GM12878 (cell line): Measurements from ENCODE around the gene GDF11. TPM values are rescaled to one million over a fixed set of nuclear protein-coding genes. Genes with fewer than 3 reads are reported as not detected.

Experiments
- ATAC-seq: fragments of 200-7000 bp; cut with Tn5 transposase; 3 replicates; pipeline ENCODE4 v1.9.1; 2020; ENCODE audit warnings: mild to moderate bottlenecking, moderate library complexity
- BruUV-seq: library from RNA; stranded (reverse); fragments of 400-500 nt; replicated peaks from 2 replicates; lab custom pipeline; 2021; lab: Mats Ljungman, UMichigan
- CTCF ChIA-PET: fragments of 300-600 bp; sonication (Branson Sonifier 250); formaldehyde crosslinking; extraction: SDS; loops from one replicate; lab custom pipeline; 2021; ENCODE audit warnings: inconsistent platforms; lab: Yijun Ruan, JAX
- POLR2A ChIA-PET: fragments of 350-600 bp; formaldehyde crosslinking; extraction: SDS; loops from one replicate; lab custom pipeline; 2021; ENCODE audit warnings: inconsistent platforms; lab: Charles Lee
- RAD21 ChIA-PET: fragments of 300-600 bp; sonication (Branson Sonifier 250); formaldehyde crosslinking; loops from one replicate; lab custom pipeline; 2023; ENCODE audit warnings: antibody characterized with exemption; ENCODE audit not compliant: unreplicated experiment; lab: Charles Lee
- SMC1A ChIA-PET: fragments of 300-600 bp; sonication (Branson Sonifier 250); formaldehyde crosslinking; loops from one replicate; lab custom pipeline; 2023; ENCODE audit not compliant: unreplicated experiment, uncharacterized antibody; lab: Charles Lee
- DNase-seq: peaks from one replicate; pipeline ENCODE4 v3.0.0-alpha.2; 2011; ENCODE audit warnings: low read depth, low spot score
- FAIRE-seq: peaks from 3 replicates; lab custom pipeline; 2011; peaks lifted over from hg19 to GRCh38; lab: Jason Lieb, UNC
- H2AFZ ChIP-seq: 2 replicates; pipeline ENCODE4 v1.6.0; 2011; ENCODE audit warnings: low read depth, low read length, control low read depth; ENCODE audit not compliant: control insufficient read depth
- H3K27ac ChIP-seq: 2 replicates; pipeline ENCODE4 v1.5.1; 2011; ENCODE audit warnings: control low read depth; ENCODE audit not compliant: control insufficient read depth, insufficient read depth
- H3K27me3 ChIP-seq, 2 experiments: replicated peaks in 1 of 2; 2 replicates each; pipeline versions ENCODE4 v1.6.0 to v1.6.1; 2011; ENCODE audit warnings: low read length in 1 of 2; ENCODE audit not compliant: control insufficient read depth in 2 of 2, insufficient read depth in 2 of 2
- H3K36me3 ChIP-seq, 2 experiments: 2 replicates each; pipeline ENCODE4 v1.5.1; 2011; ENCODE audit warnings: low read length in 1 of 2; ENCODE audit not compliant: control insufficient read depth in 2 of 2, insufficient read depth in 2 of 2
- H3K4me1 ChIP-seq: 2 replicates; pipeline ENCODE4 v1.6.1; 2011; ENCODE audit warnings: mild to moderate bottlenecking, low read length, moderate library complexity, mixed read lengths; ENCODE audit not compliant: control insufficient read depth, insufficient read depth
- H3K4me2 ChIP-seq: 2 replicates; pipeline ENCODE4 v1.6.0; 2011; ENCODE audit warnings: control low read depth; ENCODE audit not compliant: control insufficient read depth, insufficient read depth
- H3K4me3 ChIP-seq: fragments of 200-600 bp; sonication (generic); 2 replicates; pipeline ENCODE4 v1.5.1; 2016
- H3K79me2 ChIP-seq: 2 replicates; pipeline ENCODE4 v1.6.0; 2011; ENCODE audit warnings: low read length; ENCODE audit not compliant: control insufficient read depth, insufficient read depth
- H3K9ac ChIP-seq: 2 replicates; pipeline ENCODE4 v1.8.0; 2011; ENCODE audit warnings: low read length, control low read depth, mixed read lengths; ENCODE audit not compliant: control insufficient read depth, insufficient read depth
- H3K9me3 ChIP-seq: replicated peaks from 3 replicates; pipeline ENCODE4 v1.5.1; 2011; ENCODE audit warnings: mild to moderate bottlenecking, low read length; ENCODE audit not compliant: control insufficient read depth, insufficient read depth
- H4K20me1 ChIP-seq: 2 replicates; pipeline ENCODE4 v1.6.0; 2011; ENCODE audit not compliant: control insufficient read depth, insufficient read depth
- BACH1 ChIP-seq: fragments of 450-650 bp; IDR thresholded peaks from 2 replicates; pipeline ENCODE4 v1.6.1; 2017; ENCODE audit warnings: mild to moderate bottlenecking, borderline replicate concordance
- LARP7 ChIP-seq: fragments of 450-650 bp; IDR thresholded peaks from 2 replicates; pipeline ENCODE4 v1.6.1; 2017; ENCODE audit warnings: mild to moderate bottlenecking
- PML ChIP-seq: IDR thresholded peaks from 2 replicates; pipeline ENCODE4 v1.6.1; 2012; ENCODE audit warnings: low read length, inconsistent platforms
- SIN3A ChIP-seq: IDR thresholded peaks from 2 replicates; pipeline ENCODE4 v1.6.1; 2012; ENCODE audit warnings: low read depth, low read length, improper control_type of control experiment
- ZSCAN29 ChIP-seq: fragments of 450-650 bp; IDR thresholded peaks from 2 replicates; pipeline ENCODE4 v1.6.1; 2017; ENCODE audit warnings: mild to moderate bottlenecking, moderate library complexity
- WGBS: methylation state at CpG from one replicate; pipeline ENCODE4 v1.1.6; 2016; ENCODE audit warnings: low lambda C conversion rate; ENCODE audit not compliant: insufficient replicate concordance, insufficient coverage; ENCODE audit errors: missing lambda C conversion rate; 5-methylcytosine and 5-hydroxymethylcytosine counted together
- in situ Hi-C: fragments of 300-500 bp; cut with MboI; formaldehyde crosslinking; loops from 9 replicates; pipeline ENCODE4 v1.14.3; 2018; ENCODE audit warnings: mixed read lengths
- intact Hi-C: fragments of 100-400 bp; cut with micrococcal nuclease; formaldehyde crosslinking; loops from one replicate; pipeline ENCODE4 v1.14.2; 2022; ENCODE audit not compliant: unreplicated experiment
- polyA plus RNA-seq, 11 experiments: library from polyadenylated mRNA; depleted of rRNA in 4 of 11; unstranded in 6 of 11; stranded (reverse) in 5 of 11; fragments of >200 nt; fragmentation: Nextera tagmentation in 4 of 11; fragmentation: Illumina TruSeq in 1 of 11; extraction: Ambion mirVana in 4 of 11; extraction: Trizol in 1 of 11; gene quantifications; 1 replicate in 1 of 11; 2 replicates in 10 of 11; pipeline versions ENCODE4 v1.2.1 to v1.2.3, GENCODE V29; 2011 to 2016; ENCODE audit warnings: inconsistent platforms in 2 of 11, missing spikeins in 2 of 11, low read depth in 1 of 11
- total RNA-seq, 4 experiments: library from RNA; depleted of rRNA in 3 of 4; stranded (reverse); fragments of >200 nt in 3 of 4; fragmentation: Illumina TruSeq in 1 of 4; extraction: Trizol in 1 of 4; gene quantifications; 2 replicates each; pipeline versions ENCODE4 v1.2.1 to v1.2.3, GENCODE V29; 2013 to 2021

The GDF11 gene
- total and polyA plus RNA-seq, 10 of the 15 experiments (the other 5 are each of a cell fraction or from before 2014, with no cell fraction given) = 0.83 to 15.4 (median 4.3) TPM

DNA sequence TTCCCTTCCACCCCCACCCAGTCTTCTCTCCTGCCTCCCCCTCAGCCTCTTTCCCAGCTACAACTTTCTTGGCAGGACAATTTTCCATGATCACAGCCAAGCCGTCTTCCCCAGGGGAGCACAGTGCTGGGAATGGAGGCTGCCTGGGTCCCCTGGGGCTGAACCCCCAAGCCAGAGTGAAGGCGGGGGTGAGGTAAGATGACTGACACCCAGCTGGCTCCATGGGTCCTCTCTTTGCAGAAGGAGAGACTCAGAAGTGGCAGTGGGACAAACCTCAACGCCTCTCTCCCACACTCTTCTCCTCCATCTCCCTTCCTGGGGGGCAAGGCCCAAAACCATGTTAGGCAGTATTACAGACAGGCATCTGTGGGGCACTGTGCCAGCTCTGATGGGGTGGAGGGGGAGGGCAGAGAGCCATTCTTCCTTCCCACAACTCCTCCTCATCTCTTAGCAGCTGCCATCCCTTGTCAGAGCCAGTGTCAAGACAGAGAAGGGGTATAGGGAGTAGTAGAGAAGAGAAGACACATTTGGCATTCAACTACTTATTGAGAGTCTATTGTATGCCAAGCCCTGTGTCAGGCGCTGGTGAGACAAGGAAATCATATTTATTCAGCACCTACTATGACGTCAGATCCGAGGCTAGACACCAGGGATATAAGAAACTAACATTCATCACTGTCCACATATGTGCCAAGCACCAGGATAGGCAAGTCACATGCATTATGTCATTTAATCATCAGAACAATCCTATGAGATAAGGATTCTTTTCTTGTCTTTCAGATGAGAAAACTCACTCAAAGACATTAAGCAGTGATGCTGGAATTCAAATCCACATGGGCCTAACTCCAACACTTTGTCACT is 38.8 kb upstream of the GDF11 start:
- DNase-seq = no peak
- ChIA-PET POLR2A (interaction anchor here (1.4 kb wide), 1 partner anchor 12 kb away, joined by 4 read pairs; no protein-coding TSS in a partner anchor), RAD21 (no interaction called here), SMC1A (interaction anchor here (2.5 kb wide), 1 partner anchor 47 kb away, joined by 9 read pairs; no protein-coding TSS in a partner anchor), CTCF (interaction anchor here (0.8 kb wide), 1 partner anchor 33 kb away, joined by 4 read pairs; no protein-coding TSS in a partner anchor)
- H2AFZ ChIP-seq = no peak overlapping the region
- peaks cover 0 to 5% of the 10 kb centered on the region in 2 experiments; a peak in 2 of 4 replicates for H3K27me3 ChIP-seq
- no peak overlapping the region for H3K27ac ChIP-seq
- H3K9ac ChIP-seq = no peak overlapping the region
- no peaks in the 10 kb centered on the region for H3K9me3 ChIP-seq
- no peak for ATAC-seq
- intact Hi-C loops = no loop called here
- in situ Hi-C loops = no loop called here
- FAIRE-seq = no peak
- BruUV-seq = no TSS peak
- peaks cover 6% of the 10 kb centered on the region; the same call in 1 of the 2 replicates for H3K4me1 ChIP-seq
- no peaks in the 10 kb centered on the region for H4K20me1 ChIP-seq
- H3K4me2 ChIP-seq = no peak overlapping the region
- H3K4me3 ChIP-seq = no peak overlapping the region
- 38% methylated on average over 6 of the region's 6 CpGs for WGBS
- H3K36me3 ChIP-seq = no peaks in the 10 kb centered on the region
- no peak for TF ChIP-seq BACH1
- no peak for TF ChIP-seq LARP7
- no peak for TF ChIP-seq ZSCAN29
- no peak for TF ChIP-seq PML
- TF ChIP-seq SIN3A = no peak
- no peaks in the 10 kb centered on the region for H3K79me2 ChIP-seq
